ENCODE results near the gene EXOG. TPM values are rescaled to one million over a fixed set of nuclear protein-coding genes. Genes with fewer than 3 reads are reported as not detected.

The EXOG gene
- total and polyA plus RNA-seq, 10 of the 15 experiments (the other 5 are each of a cell fraction or from before 2014, with no cell fraction given) = 7.8 to 20.9 (median 19.6) TPM

- no peak for ATAC-seq
- no peak for DNase-seq (ENCODE audit: low read depth, low spot score)
- Histone ChIP-seq H3K4me3 (no peak overlapping the region), H3K9ac (ENCODE audit: control insufficient read depth, insufficient read depth, low read length) (no peak overlapping the region), H3K27ac (ENCODE audit: control insufficient read depth, insufficient read depth) (no peak overlapping the region), H4K20me1 (ENCODE audit: control insufficient read depth, insufficient read depth) (peaks cover 4% of the 10 kb centered on the region), H3K79me2 (ENCODE audit: control insufficient read depth, insufficient read depth, low read length) (no peaks in the 10 kb centered on the region; the same call in 1 of the 2 replicates), H3K4me1 (ENCODE audit: control insufficient read depth, insufficient read depth, low read length) (peaks cover 9% of the 10 kb centered on the region), H3K27me3 (replicated peaks in 1 of 2; ENCODE audit: control insufficient read depth in 2 of 2, insufficient read depth in 2 of 2, low read length in 1 of 2) (no peaks in the 10 kb centered on the region), H3K9me3 (replicated peaks; ENCODE audit: control insufficient read depth, insufficient read depth, low read length) (no peaks in the 10 kb centered on the region), H3K4me2 (ENCODE audit: control insufficient read depth, insufficient read depth) (no peak overlapping the region), H3K36me3 (ENCODE audit: control insufficient read depth in 2 of 2, insufficient read depth in 2 of 2, low read length in 1 of 2) (no peaks in the 10 kb centered on the region), H2AFZ (ENCODE audit: control insufficient read depth, low read depth, low read length) (no peak overlapping the region)
- no peak for FAIRE-seq
- intact Hi-C loops (cut with micrococcal nuclease; ENCODE audit: unreplicated experiment) (no loop called here), in situ Hi-C loops (cut with MboI) (no loop called here)
- TF ChIP-seq SREBF2 (IDR thresholded peaks at IDR 0.05; ENCODE audit: low read length) (no peak), CREM (IDR thresholded peaks at IDR 0.05; ENCODE audit: low read depth) (no peak), ZNF622 (IDR thresholded peaks at IDR 0.05) (no peak), KAT2A (conservative IDR thresholded peaks at IDR 0.05; ENCODE audit: control insufficient read depth, low read depth, low read length) (no peak), ESRRA (IDR thresholded peaks at IDR 0.05; ENCODE audit: low read length) (no peak), KDM1A (IDR thresholded peaks at IDR 0.05; ENCODE audit: borderline replicate concordance) (no peak), NR2C1 (IDR thresholded peaks at IDR 0.05) (no peak), NFXL1 (IDR thresholded peaks at IDR 0.05; ENCODE audit: borderline replicate concordance) (no peak)
- ChIA-PET POLR2A (no interaction called here), SMC1A (ENCODE audit: uncharacterized antibody, unreplicated experiment) (no interaction called here), CTCF (no interaction called here), RAD21 (ENCODE audit: unreplicated experiment) (no interaction called here)
- no TSS peak for BruUV-seq (replicated peaks)
- 62% methylated on average over 10 of the region's 10 CpGs for WGBS (ENCODE audit: insufficient coverage, insufficient replicate concordance, low lambda C conversion rate, missing lambda C conversion rate)
These were observed 36.6 kb upstream of the EXOG start for GRCh38 chr3:38459499-38460048.
